ENCODE results near the gene RNF121.

Gene RNF121

GRCh38 chr11:71913756-71914526 is 14.9 kb upstream of the RNF121 start:
- no peak for DNase-seq (ENCODE audit: low read depth)
- TF ChIP-seq CTCF (IDR thresholded peaks at IDR 0.05; ENCODE audit: insufficient read depth, low read depth, low read length, missing control alignments), result no peak
- no peak overlapping the region for H3K4me3 ChIP-seq (ENCODE audit: low read depth, low read length)

GRCh38 chr11:71914617-71915189 is 14.1 kb upstream of the RNF121 start:
- no peak for DNase-seq (ENCODE audit: low read depth)
- H3K4me3 ChIP-seq (ENCODE audit: low read depth, low read length), result no peak overlapping the region
- TF ChIP-seq CTCF (IDR thresholded peaks at IDR 0.05; ENCODE audit: insufficient read depth, low read depth, low read length, missing control alignments), result no peak

GRCh38 chr11:71917646-71918140 is 11.2 kb upstream of the RNF121 start:
- no peak for DNase-seq (ENCODE audit: low read depth)
- TF ChIP-seq CTCF (IDR thresholded peaks at IDR 0.05; ENCODE audit: insufficient read depth, low read depth, low read length, missing control alignments), result no peak
- H3K4me3 ChIP-seq (ENCODE audit: low read depth, low read length), result no peak overlapping the region

- H3K4me3 ChIP-seq (ENCODE audit: low read depth, low read length), result peak within 1 kb of the TSS; percentile 91
- TF ChIP-seq CTCF (IDR thresholded peaks at IDR 0.05; ENCODE audit: insufficient read depth, low read depth, low read length, missing control alignments), result no peak
- DNase-seq (ENCODE audit: low read depth), result peak; percentile 90
These were observed 768 bp upstream of the RNF121 start, which contains the start of gene XNDC1N for GRCh38 chr11:71927820-71928736. XNDC1N (minus strand) TSS chr11:71928594; CDS start chr11:71923353, 5,241 bp downstream.

- TF ChIP-seq CTCF (IDR thresholded peaks at IDR 0.05; ENCODE audit: insufficient read depth, low read depth, low read length, missing control alignments), result no peak
- no peak for DNase-seq (ENCODE audit: low read depth)
- peak overlapping the region; percentile 91 for H3K4me3 ChIP-seq (ENCODE audit: low read depth, low read length)
These were observed 645 bp downstream of the RNF121 start for GRCh38 chr11:71929491-71929890.

- no peak for TF ChIP-seq CTCF (IDR thresholded peaks at IDR 0.05; ENCODE audit: insufficient read depth, low read depth, low read length, missing control alignments)
- DNase-seq (ENCODE audit: low read depth), result peak; percentile 12
- peak overlapping the region; percentile 91 for H3K4me3 ChIP-seq (ENCODE audit: low read depth, low read length)
These were observed 1.9 kb downstream of the RNF121 start for GRCh38 chr11:71930556-71931244.

Data from GM12865 (cell line).